HG03442 (cell line): Measurements from ENCODE around the gene SLFN5.
"Not testable (repeated sequence)": the region's sequence is repeated elsewhere in the genome, so short reads cannot be mapped to it uniquely, and the experiment has no call there.

Experiments
- ATAC-seq: cut with Tn5 transposase; IDR thresholded peaks from one replicate; pipeline ENCODE4 v1.9.1; 2021; ENCODE audit warnings: mild to moderate bottlenecking, moderate library complexity; ENCODE audit not compliant: unreplicated experiment

Gene SLFN5

GRCh38 chr17:35242805-35243560 lies at the start of gene SLFN5:
TSS of gene SLFN5 (plus strand) at chr17:35243072. CDS start at chr17:35258691, 15,619 bp downstream.
- ATAC-seq: peak; percentile 76

- not testable (repeated sequence) for ATAC-seq
These were observed 48.9 kb upstream of the SLFN5 start, which contains the start of gene SLC35G3 for GRCh38 chr17:35194001-35194400. TSS of gene SLC35G3 (minus strand) at chr17:35194393. CDS start at chr17:35194307, 86 bp downstream.

GRCh38 chr17:35195062-35195461 lies 47.8 kb upstream of the SLFN5 start:
- ATAC-seq: not testable (repeated sequence)

- not testable (repeated sequence) for ATAC-seq
These were observed 40.3 kb upstream of the SLFN5 start for GRCh38 chr17:35202582-35202981.

- no peak for ATAC-seq
These were observed 32.1 kb upstream of the SLFN5 start for GRCh38 chr17:35210741-35211140.

- no peak for ATAC-seq
These were observed 30.2 kb upstream of the SLFN5 start for GRCh38 chr17:35212668-35213067.

- no peak for ATAC-seq
These were observed 29.4 kb upstream of the SLFN5 start for GRCh38 chr17:35213412-35213940.

- no peak for ATAC-seq
These were observed 28.7 kb upstream of the SLFN5 start for GRCh38 chr17:35214192-35214591.

GRCh38 chr17:35214631-35215273 lies 28.1 kb upstream of the SLFN5 start:
- ATAC-seq: no peak

GRCh38 chr17:35217107-35217506 lies 25.8 kb upstream of the SLFN5 start:
- no peak for ATAC-seq

GRCh38 chr17:35218915-35219314 lies 24.0 kb upstream of the SLFN5 start:
- no peak for ATAC-seq

GRCh38 chr17:35222452-35222851 lies 20.4 kb upstream of the SLFN5 start:
- ATAC-seq: no peak

- ATAC-seq: no peak
These were observed 18.4 kb upstream of the SLFN5 start for GRCh38 chr17:35224436-35224835.

GRCh38 chr17:35227546-35227945 lies 15.3 kb upstream of the SLFN5 start:
- ATAC-seq: no peak

- ATAC-seq: no peak
These were observed 13.2 kb upstream of the SLFN5 start for GRCh38 chr17:35229638-35230037.

GRCh38 chr17:35234315-35234714 lies 8.6 kb upstream of the SLFN5 start:
- not testable (repeated sequence) for ATAC-seq

- no peak for ATAC-seq
These were observed 7.6 kb upstream of the SLFN5 start for GRCh38 chr17:35235289-35235688.

GRCh38 chr17:35235917-35236316 lies 7.0 kb upstream of the SLFN5 start:
- no peak for ATAC-seq

- no peak for ATAC-seq
These were observed 6.1 kb upstream of the SLFN5 start for GRCh38 chr17:35236821-35237220.

GRCh38 chr17:35238821-35239220 lies 4.1 kb upstream of the SLFN5 start:
- no peak for ATAC-seq

- ATAC-seq: no peak
These were observed 3.0 kb upstream of the SLFN5 start for GRCh38 chr17:35239823-35240222.

GRCh38 chr17:35240861-35241260 lies 2.0 kb upstream of the SLFN5 start:
- ATAC-seq: no peak
